HepG2 (cell line): ENCODE results near the gene ZNF607. TPM values are rescaled to one million over a fixed set of nuclear protein-coding genes. Genes with fewer than 3 reads are reported as not detected.

Source experiments
- ARID5B ChIP-seq: IDR thresholded peaks from 2 replicates; pipeline ENCODE4 v1.4.0; 2020; ENCODE audit warnings: mild to moderate bottlenecking, missing genetic modification reagents
- GPN1 ChIP-seq: sonication (generic); formaldehyde crosslinking; IDR thresholded peaks from 2 replicates; pipeline ENCODE4 v1.5.1; 2020; ENCODE audit warnings: missing genetic modification reagents, borderline replicate concordance
- HOXA5 ChIP-seq: sonication (generic); formaldehyde crosslinking; IDR thresholded peaks from 2 replicates; pipeline ENCODE4 v1.4.0; 2020; ENCODE audit warnings: missing genetic modification reagents
- NFAT5 ChIP-seq: sonication (generic); formaldehyde crosslinking; IDR thresholded peaks from 2 replicates; pipeline ENCODE4 v1.4.0; 2020; ENCODE audit warnings: missing genetic modification reagents
- PHF8 ChIP-seq: sonication (generic); formaldehyde crosslinking; IDR thresholded peaks from 2 replicates; pipeline ENCODE4 v1.5.0; 2020; ENCODE audit warnings: missing genetic modification reagents
- POLR2AphosphoS5 ChIP-seq: IDR thresholded peaks from 2 replicates; pipeline ENCODE4 v1.6.1; 2012; ENCODE audit warnings: low read depth, low read length
- RARA ChIP-seq: IDR thresholded peaks from 2 replicates; pipeline ENCODE4 v1.6.1; 2016; ENCODE audit warnings: missing genetic modification reagents, missing compliant biosample characterization
- RBFOX2 ChIP-seq: fragments of 200-400 bp; formaldehyde crosslinking; IDR thresholded peaks from 2 replicates; pipeline ENCODE4 v1.6.1; 2017; ENCODE audit warnings: low read depth, mild to moderate bottlenecking, low read length
- RFX1 ChIP-seq: fragments of 450-650 bp; IDR thresholded peaks from 2 replicates; pipeline ENCODE4 v1.6.1; 2017
- SAFB2 ChIP-seq: sonication (generic); formaldehyde crosslinking; IDR thresholded peaks from 2 replicates; pipeline ENCODE4 v1.5.1; 2020; ENCODE audit warnings: missing genetic modification reagents, low read depth, mild to moderate bottlenecking, borderline replicate concordance
- SNAPC2 ChIP-seq: sonication (generic); formaldehyde crosslinking; IDR thresholded peaks from 2 replicates; pipeline ENCODE4 v1.8.1; 2022; ENCODE audit warnings: mild to moderate bottlenecking, missing genetic modification reagents
- SP2 ChIP-seq: sonication (generic); formaldehyde crosslinking; IDR thresholded peaks from 2 replicates; pipeline ENCODE4 v1.5.1; 2020; ENCODE audit warnings: mild to moderate bottlenecking, missing genetic modification reagents
- ZNF616 ChIP-seq: sonication (generic); formaldehyde crosslinking; IDR thresholded peaks from 2 replicates; pipeline ENCODE4 v1.5.0; 2020; ENCODE audit warnings: low read depth, mild to moderate bottlenecking, missing genetic modification reagents
- ZNF710 ChIP-seq: sonication (generic); formaldehyde crosslinking; IDR thresholded peaks from 2 replicates; pipeline ENCODE4 v1.5.0; 2020; ENCODE audit warnings: mild to moderate bottlenecking, missing genetic modification reagents, borderline replicate concordance
- polyA plus RNA-seq, 8 experiments: library from polyadenylated mRNA; depleted of rRNA in 3 of 8; stranded (reverse) in 7 of 8; unstranded in 1 of 8; fragments of >200 nt; fragmentation: Illumina TruSeq in 4 of 8; extraction: Trizol in 4 of 8; gene quantifications; 2 replicates each; pipeline versions ENCODE4 v1.2.1 to v1.2.3, GENCODE V29; 2011 to 2016; ENCODE audit warnings: low read depth in 4 of 8, missing spikeins in 1 of 8, mixed read lengths in 1 of 8; ENCODE audit not compliant: insufficient read depth in 1 of 8
- total RNA-seq, 5 experiments: library from RNA; depleted of rRNA; stranded (reverse); fragments of >200 nt; fragmentation: Illumina TruSeq; extraction: Trizol; gene quantifications; 2 replicates each; pipeline ENCODE4 v1.2.3, GENCODE V29; 2016; ENCODE audit warnings: low read depth in 1 of 5

The ZNF607 gene
- total and polyA plus RNA-seq, 2 of the 13 experiments (the other 11 are each of a cell fraction or from before 2014, with no cell fraction given), result 3.8 to 8.3 TPM

GRCh38 chr19:37655301-37655688, 64.3 kb downstream of the ZNF607 start, which contains the start of gene ZFP30 (continued):
- peak; percentile 80 for TF ChIP-seq POLR2AphosphoS5
- TF ChIP-seq ZNF616 (CRISPR knock-in tag), result peak; percentile 35; the same call in 1 of the 2 replicates
- no peak; the same call in 1 of the 2 replicates for TF ChIP-seq ARID5B (CRISPR knock-in tag)
- no peak for TF ChIP-seq RFX1
- TF ChIP-seq RBFOX2, result peak; percentile 82
- TF ChIP-seq SNAPC2 (CRISPR knock-in tag), result peak; percentile 54; the same call in 1 of the 2 replicates
- TF ChIP-seq GPN1, result no peak
- TF ChIP-seq SP2, result 0 out of 2 replicates have a peak, but pooled peaks have one; percentile 28
- TF ChIP-seq PHF8 (CRISPR knock-in tag), result peak; percentile 98
- TF ChIP-seq HOXA5 (CRISPR knock-in tag), result peak; percentile 25; the same call in 1 of the 2 replicates
- no peak for TF ChIP-seq NFAT5 (CRISPR knock-in tag)
- TF ChIP-seq SAFB2, result 0 out of 2 replicates have a peak, but pooled peaks have one; percentile 8
- TF ChIP-seq RARA (CRISPR knock-in tag), result peak; percentile 26; the same call in 1 of the 2 replicates
- TF ChIP-seq ZNF710 (CRISPR knock-in tag), result peak; percentile 6; the same call in 1 of the 2 replicates
